Activated CD4-positive, alpha-beta T cell treated with anti-CD3 and anti-CD28 coated beads, Interleukin-2, amount 50 U/mL, for 16 hours (primary cell): ENCODE measurements around the gene ATP2B2.

Experiments
- DNase-seq: peaks from one replicate; pipeline ENCODE4 v3.0.0-alpha.2; 2020

Gene ATP2B2

DNA sequence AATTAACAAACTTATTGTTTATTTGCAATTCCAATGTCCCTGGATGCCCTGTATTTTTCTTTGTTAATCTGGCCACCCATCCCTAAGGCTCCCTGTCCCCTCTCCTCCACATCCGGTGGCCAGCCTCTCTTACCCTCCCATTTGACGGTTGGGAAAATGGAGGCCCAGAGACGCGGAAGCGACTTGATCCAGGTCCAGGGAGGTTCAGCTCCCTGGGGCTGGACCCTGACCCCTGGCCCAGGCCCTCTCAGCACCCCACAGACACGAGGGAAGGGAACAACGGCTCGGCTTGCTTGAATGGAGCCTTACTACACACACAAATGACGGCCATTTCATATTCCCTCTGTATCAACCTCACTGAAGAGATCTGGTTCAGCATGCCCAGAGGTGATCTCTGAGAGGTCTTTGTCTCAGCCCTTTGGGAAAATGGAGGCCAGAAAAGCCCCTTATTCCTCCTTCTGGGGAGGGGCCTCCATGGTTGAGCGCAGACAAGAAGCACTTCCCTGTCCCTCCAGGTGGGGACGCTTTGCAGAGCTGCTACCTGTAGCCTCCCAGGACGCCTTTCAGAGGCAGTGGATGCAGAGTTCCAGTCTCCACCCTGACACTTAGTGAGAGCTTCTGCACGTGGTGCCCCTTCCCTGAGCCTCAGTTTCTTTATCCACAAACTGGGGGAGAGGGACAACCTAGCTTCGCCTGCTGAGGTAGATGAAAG lies 82.1 kb downstream of the ATP2B2 start:
- DNase-seq, result no peak

- DNase-seq, result no peak
Measured at GRCh38 chr3:10421996-10422395, 83.4 kb downstream of the ATP2B2 start.

DNA sequence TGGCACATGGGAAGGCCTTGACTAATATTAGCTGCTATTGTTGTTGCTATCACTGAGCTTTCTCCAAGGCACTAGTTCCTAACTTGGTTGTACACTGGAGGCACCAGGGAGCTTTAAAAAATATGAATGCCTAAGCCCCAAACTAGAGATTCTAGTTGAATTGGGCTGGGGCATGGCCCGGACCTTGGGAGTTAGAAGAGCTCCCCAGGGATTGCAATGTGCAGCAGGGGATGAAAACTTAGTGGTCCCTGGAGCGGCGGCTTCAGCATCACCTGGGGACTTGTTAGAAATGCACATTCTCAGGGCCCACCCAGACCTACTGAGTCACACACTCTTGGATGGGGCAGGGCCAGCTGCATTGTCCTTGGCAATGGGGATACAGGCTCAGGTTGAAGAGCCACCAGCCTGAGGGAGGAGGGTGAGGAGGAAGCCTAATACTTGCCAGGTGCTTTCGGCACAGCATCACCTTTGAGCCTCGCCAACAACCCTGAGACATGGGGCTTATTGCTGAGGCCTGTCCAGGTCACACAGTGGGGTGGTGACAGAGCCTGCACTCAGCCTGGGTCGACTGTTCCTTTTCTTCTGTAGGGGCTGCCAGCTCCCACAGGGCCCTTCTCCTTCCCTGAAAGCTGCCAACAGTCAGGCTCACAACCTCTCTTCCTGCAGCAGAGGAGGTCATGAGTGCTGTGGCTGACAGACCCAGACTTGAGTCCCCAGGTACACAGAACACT lies 84.5 kb downstream of the ATP2B2 start:
- DNase-seq, result no peak

DNA sequence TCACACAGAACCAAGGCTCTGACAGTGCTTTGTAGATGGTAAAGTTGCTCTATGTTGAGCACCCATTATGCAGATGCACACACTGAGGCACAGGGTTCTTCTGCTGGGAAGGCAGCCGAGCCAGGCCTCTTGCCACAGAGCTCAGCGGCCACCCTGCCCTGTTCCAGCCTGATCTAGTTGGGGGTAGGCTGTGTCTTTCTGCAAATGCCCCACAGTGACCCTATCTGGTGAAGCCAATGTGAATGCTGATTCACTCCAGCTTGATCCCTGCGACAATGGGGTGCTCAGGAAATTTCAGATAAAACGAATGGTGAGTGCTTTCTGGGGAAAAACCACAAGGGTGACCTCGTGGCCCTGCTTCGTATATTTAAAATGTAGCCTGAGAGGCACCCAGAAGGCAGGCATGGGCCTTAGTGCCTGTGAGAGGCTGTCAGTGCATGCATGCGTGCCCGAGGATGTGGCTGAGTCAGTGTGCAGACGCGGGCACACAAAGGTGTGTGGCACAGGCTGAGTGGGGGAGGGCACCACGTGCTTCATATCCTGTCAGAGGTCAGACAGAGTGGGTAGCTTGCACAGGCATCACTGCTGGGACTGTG lies 85.7 kb downstream of the ATP2B2 start:
- DNase-seq, result peak; percentile 39

GRCh38 chr3:10417847-10418246 lies 87.5 kb downstream of the ATP2B2 start:
- DNase-seq, result no peak

GRCh38 chr3:10416730-10417300 lies 88.6 kb downstream of the ATP2B2 start:
- DNase-seq, result no peak

DNA sequence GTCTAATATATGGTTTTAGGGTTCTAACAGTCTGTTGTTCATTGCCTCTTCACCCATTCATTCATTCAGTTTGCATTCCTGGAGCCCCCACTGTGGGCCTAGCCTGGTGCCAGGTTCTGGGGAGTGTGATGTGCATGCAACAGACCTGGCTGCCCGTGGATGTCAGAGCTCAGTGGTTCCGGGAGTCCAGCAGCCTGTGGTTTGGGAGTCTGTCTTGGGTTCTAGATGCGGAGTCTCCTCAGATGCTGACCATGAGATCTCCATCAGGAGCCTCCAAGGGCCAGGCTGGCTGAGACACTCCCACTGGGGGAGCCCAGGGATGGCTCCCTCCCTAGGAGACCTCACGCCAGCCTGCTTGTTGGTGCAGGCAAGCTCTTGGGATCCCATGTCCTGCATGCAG lies 92.3 kb downstream of the ATP2B2 start:
- DNase-seq, result no peak

DNA sequence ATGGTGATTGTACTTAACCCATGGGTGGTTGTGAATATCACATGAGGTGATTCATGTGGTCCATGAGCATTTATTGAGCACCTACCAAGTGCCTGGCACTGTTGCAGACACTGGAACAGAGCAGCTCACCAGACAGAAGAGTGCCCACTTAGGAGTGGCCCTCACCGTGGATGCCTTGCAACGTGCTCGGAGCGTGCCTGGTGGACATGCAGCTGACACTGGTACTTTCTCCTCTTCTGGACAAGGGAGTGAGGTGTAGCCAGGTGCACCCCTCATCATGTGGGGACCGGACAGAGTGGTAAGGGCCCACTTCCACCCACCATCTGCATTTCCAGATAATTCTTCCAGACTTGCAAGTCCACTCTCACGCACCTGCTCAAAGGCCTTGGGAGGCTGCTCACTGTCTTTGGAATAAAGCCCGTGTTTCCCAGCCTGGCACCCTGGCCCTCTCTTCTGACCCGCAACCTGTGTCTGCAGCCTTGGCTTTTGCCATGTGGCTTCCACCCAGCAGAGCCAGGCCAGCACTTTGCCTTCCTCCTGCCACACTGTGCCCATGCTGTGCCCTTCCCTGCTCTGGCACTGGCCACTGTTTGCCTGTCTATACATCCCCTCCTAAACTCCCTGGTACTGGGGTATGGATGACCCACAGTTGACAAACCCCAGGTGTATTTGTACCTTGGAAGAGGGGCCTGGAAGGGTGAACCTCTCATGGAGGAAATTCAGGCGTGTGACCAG lies 93.6 kb downstream of the ATP2B2 start:
- no peak for DNase-seq

GRCh38 chr3:10410383-10411002 lies 94.9 kb downstream of the ATP2B2 start:
- no peak for DNase-seq

DNA sequence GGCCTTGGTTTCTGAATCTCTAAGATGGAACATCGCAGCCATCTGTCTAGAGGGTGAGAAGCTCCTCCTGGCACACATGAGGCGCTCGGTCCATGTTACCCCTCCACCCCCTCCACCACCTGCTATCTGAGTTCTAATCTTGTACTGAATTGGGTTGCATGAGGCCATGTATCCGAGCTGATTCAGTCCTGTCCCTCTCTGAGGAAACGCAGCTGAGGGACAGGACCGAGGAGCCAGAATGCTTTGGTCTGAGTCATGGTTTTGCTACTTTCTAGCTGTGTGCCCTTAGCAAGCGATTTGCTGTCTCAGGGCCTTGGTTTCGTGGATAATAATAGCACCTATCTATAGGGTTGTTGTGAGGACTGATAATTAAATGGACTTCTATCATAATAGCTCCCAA lies 96.7 kb downstream of the ATP2B2 start:
- DNase-seq, result no peak

DNA sequence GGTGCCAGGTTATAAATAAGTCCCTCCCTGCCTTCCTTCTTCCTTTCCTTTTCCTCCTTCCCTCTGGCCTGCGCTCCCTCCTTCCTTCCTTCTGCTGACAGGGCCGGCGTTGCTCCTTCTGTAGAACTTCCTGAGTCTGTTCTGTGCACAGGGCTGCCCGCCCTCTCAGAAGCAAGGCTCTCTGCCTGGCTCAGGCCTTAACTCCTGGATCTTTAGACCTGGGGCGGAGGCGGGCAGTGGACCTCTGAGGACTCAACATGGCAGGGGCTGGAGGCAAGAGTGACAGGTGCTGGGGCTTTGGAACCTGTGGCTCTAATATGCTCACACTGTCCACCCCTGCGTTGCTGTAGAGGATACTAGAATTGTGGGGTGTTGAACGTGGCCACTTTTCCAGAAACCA lies 98.0 kb downstream of the ATP2B2 start:
- no peak for DNase-seq

GRCh38 chr3:10406414-10406813 lies 99.0 kb downstream of the ATP2B2 start:
- DNase-seq, result no peak

DNA sequence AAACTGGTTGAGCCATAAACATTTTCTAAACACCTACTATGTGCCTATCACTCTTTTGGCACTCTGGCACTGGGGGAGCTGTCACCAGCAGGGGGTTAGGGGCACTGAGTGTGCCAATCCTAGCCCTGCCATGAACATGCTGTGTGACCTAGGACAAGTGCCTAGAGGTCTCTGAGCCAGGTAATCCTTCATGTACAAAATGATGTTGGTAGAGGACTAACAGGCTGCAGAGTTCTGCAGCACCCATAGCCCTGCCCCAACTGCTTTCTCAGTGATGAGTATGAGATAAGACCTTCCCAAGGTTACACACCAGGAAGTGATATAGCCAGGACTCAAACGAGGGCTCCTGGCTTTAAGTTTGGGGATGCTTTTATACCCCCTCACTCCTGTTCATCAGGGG lies 99.6 kb downstream of the ATP2B2 start:
- no peak for DNase-seq

DNA sequence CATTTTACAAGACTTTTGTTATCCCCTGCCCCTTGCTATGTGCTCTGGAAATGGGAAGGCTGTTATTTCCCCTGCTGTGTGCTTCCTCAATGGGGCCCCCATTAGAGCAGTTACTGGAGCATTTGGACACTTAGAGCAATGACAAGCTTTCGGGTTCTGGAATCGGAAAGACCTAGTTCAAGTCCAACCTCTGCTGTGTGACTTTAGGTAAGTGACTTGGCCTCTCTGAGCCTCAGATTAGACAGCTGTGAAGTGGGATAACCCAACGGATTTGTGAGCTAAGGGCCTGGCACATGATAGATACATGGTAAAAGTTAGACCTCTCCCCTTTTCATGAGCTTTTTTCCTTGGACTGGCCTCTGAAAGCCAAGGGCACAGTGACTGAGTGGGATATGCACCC lies 100.5 kb downstream of the ATP2B2 start:
- DNase-seq, result no peak

DNA sequence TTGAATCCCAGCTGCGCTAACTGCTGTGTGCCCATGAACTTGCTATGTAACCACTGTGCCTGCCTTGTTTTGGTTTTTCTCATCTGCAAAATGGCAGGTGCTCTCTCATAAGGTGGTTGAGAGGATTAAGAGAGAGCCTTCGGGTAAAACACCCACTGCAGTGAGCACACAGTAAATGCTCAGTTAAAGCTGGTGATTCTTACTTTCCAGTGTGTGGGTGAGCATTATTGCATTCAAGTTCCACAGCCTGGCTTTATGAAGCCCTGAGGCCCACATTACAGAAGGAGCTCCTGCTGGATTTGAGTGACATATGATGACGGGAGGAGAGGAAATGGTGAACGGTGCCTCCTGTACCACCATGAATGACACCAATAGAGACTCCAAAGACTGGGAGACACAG lies 101.0 kb downstream of the ATP2B2 start:
- DNase-seq, result no peak

DNA sequence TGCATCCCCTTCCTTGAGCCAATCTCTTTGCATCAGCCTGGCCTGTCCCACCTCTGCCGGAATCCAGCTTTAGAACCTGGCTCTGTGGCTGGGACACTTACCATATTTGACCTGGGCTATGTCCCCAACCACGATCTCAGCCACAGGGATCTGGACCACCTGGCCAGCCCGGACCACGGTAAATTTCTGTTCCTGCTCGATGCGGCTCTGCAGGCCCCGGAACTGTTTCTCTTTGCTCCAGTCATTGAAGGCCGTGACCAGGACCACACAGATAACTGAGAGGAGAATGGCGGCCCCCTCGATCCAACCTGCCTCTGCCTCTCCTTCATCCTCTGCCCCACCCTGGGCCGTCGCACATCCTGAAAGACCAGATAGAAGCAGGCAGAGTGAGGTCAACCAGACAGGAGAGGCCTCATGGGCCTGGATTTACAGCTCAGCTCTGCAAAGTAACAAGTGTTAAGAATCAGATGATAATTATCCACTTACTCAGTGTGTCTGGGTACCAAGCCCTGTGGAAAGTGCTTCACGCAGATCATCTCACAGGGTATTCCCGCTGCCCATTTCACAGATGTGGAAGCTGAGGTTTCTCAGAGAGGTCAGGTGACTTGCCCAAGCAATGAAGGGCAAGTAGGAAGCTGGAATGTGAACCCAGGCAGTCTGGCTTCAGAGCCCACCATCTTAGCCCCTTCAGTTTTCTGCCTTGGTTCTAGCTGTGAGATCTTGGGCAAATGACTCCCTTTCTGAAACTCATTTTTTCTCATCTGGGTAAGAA lies 103.2 kb downstream of the ATP2B2 start:
- no peak for DNase-seq

GRCh38 chr3:10400749-10401495 lies 104.5 kb downstream of the ATP2B2 start:
- DNase-seq, result no peak

DNA sequence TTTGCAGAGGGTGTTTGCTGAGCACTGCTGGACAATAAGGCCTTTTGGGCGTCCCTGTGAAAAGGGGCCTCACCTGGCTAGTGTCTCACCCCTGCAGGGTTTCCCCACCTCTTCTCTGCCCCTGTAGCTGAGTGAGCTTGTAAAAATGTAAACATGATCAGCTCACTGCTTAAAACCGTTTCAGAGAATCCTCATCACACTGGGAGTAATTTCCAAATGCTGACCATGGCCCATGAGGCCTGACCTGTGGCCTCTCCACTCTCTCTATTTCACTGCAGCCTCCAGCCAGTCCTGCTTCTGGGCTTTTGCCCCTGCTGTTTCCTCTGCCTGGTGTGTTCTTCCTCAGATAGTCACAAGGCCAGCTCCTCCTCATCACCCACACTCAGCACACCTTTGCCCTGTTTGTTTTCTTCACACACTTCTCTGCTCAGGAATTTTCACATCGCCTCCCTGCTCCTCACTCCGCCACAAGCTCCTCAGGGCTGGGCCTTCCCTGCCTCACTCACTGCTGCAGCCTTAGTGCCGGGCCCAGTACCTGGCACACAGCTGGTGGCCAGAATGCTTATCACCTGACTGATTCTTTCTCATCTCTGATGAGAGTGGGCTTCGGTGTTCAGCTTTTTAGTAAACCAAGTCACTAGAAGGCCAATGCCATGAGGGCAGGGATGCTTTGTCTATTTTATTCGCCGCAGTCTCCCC lies 105.2 kb downstream of the ATP2B2 start:
- no peak for DNase-seq

DNA sequence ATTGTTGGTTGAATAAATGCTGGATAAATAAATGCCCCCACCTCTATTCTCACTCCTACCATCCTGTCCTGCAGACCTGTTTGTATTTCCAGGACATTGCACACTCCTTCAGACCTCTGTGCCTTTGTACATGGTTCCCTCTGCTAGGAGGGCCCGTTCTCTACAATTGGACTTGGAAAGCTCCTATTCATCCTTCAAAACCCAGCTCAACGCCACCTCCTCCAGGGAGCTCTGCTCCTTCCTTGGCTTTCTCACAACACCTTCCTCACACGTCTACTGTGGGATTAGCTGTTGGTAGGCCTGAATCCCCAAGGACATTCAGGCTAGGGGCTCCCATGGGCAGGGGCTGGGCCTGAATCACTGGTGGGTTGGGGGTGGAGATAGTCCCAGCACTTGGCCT lies 105.8 kb downstream of the ATP2B2 start:
- DNase-seq, result no peak

DNA sequence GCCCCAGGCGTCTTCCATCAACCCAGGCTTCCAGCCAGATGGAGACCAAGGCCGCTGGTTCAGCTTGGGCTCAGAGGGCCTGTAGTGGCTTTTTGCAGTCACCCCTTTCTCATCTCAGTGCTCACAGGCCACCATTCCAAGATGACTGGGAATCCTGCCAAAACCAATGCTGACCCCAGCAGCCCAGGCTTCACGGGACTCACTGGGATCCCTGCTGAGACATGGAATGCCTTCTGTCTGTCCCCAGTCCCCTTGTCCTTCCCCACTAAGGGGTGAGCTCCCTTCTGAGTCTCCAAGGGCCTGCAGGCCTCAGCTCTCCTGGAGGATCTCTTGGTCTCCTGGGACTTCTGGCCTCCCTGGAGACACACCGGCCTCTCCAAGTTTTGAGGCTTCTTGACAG lies 107.0 kb downstream of the ATP2B2 start:
- no peak for DNase-seq

GRCh38 chr3:10397879-10398278 lies 107.5 kb downstream of the ATP2B2 start:
- no peak for DNase-seq
